ENCODE data around the gene KRT35. TPM values are rescaled to one million over a fixed set of nuclear protein-coding genes. Genes with fewer than 3 reads are reported as not detected.

KRT35 gene
- total and polyA plus RNA-seq, 4 donors = not detected

DNA sequence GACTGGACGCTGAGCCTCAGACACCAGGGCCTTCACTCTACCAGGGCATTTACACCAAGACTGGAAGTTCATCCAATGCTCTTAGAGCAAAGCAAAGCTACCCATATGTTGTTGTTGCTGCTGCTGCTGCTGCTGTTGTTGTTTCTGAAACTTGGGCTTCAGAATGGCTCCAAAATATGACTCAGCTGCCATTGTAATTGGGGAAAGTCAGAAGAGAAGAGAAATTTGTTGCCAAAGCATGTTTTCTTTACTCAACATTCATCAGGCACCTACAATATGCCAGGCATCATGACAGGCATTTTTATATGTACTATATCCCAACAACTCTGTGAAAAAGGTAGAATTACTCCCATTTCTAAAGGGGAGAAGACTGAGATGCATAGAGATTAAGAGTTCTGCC lies 25.7 kb downstream of the KRT35 start (continued):
- TF ChIP-seq, protein P1, sequence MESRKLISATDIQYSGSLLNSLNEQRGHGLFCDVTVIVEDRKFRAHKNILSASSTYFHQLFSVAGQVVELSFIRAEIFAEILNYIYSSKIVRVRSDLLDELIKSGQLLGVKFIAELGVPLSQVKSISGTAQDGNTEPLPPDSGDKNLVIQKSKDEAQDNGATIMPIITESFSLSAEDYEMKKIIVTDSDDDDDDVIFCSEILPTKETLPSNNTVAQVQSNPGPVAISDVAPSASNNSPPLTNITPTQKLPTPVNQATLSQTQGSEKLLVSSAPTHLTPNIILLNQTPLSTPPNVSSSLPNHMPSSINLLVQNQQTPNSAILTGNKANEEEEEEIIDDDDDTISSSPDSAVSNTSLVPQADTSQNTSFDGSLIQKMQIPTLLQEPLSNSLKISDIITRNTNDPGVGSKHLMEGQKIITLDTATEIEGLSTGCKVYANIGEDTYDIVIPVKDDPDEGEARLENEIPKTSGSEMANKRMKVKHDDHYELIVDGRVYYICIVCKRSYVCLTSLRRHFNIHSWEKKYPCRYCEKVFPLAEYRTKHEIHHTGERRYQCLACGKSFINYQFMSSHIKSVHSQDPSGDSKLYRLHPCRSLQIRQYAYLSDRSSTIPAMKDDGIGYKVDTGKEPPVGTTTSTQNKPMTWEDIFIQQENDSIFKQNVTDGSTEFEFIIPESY (IDR thresholded peaks at IDR 0.05) = no peak

DNA sequence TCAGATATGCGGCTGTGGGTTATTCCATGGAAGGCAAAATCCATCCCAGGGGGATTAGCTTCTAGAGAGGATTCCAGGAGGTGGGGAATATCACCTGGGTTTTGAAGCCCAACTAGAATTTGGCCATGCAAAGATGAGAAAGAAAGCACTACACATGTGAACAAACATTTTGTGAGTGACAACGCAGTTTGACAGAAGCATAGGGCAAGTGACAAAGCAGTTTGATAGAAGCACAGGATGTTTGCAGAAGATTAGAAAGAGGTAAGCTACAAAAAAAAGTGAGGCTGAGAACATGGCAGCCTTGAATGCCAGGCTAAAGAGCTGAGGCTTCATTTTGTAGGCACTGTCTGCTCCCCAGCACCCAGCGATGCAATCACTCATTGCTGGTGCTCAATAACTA lies 27.9 kb downstream of the KRT35 start:
- H3K9me3 ChIP-seq (ENCODE audit: control insufficient read depth in 4 of 4, low read length in 3 of 4) = no peaks in the 10 kb centered on the region
- WGBS = 80% methylated on average over 3 of the region's 3 CpGs
- no peaks in the 10 kb centered on the region for H3K36me3 ChIP-seq (ENCODE audit: control insufficient read depth in 4 of 4, insufficient read depth in 3 of 4, low read depth in 1 of 4, low read length in 3 of 4)
- H3K27ac ChIP-seq (ENCODE audit: low read depth in 1 of 2, low read length in 2 of 2) = no peak overlapping the region
- no peak overlapping the region for H3K4me3 ChIP-seq (ENCODE audit: low read depth in 1 of 3, low read length in 3 of 3)
- H3K27me3 ChIP-seq (ENCODE audit: control insufficient read depth in 4 of 4, insufficient read depth in 4 of 4, low read length in 3 of 4) = no peaks in the 10 kb centered on the region
- TF ChIP-seq FOXA1 (IDR thresholded peaks at IDR 0.05) (no peak), TAF1 (conservative IDR thresholded peaks at IDR 0.05) (no peak), SP1 (IDR thresholded peaks at IDR 0.05) (no peak), FOXA2 (IDR thresholded peaks at IDR 0.05) (no peak), RAD21 (IDR thresholded peaks at IDR 0.05) (no peak), YY1 (IDR thresholded peaks at IDR 0.05) (no peak), RXRA (IDR thresholded peaks at IDR 0.05) (no peak), NR2F2 (IDR thresholded peaks at IDR 0.05) (no peak)
- TF ChIP-seq, protein P2, sequence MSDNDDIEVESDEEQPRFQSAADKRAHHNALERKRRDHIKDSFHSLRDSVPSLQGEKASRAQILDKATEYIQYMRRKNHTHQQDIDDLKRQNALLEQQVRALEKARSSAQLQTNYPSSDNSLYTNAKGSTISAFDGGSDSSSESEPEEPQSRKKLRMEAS (IDR thresholded peaks at IDR 0.05) = no peak
- no peak overlapping the region for H3K9ac ChIP-seq (ENCODE audit: low read depth in 1 of 2, low read length in 2 of 2)
- DNase-seq (ENCODE audit: low spot score) = no peak
- H3K4me1 ChIP-seq (ENCODE audit: control insufficient read depth in 4 of 4, insufficient read depth in 4 of 4, low read length in 3 of 4) = no peaks in the 10 kb centered on the region

DNA sequence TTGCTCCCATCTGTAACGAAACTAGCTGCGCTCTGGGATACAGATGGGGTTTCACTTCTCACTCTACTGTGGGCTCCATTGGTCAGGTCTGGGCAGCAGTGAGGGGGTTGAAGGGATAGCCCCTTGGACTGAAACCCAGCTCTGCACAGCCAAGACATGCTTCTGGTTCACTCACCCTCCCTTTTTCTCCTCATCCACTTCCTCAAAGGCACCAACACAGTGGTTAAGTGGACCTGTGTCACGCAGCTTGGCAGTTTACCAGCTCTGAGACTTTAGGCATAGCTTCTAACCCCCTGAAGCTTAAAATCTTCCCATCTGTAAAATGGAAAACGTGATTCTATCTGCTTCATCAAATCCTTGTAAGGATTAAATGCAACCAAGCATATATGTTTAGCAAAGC lies 28.7 kb downstream of the KRT35 start:
- Histone ChIP-seq H3K27ac (ENCODE audit: low read depth in 1 of 2, low read length in 2 of 2) (no peak overlapping the region), H3K4me3 (ENCODE audit: low read depth in 1 of 3, low read length in 3 of 3) (no peak overlapping the region), H3K36me3 (ENCODE audit: control insufficient read depth in 4 of 4, insufficient read depth in 3 of 4, low read depth in 1 of 4, low read length in 3 of 4) (no peaks in the 10 kb centered on the region), H3K9ac (ENCODE audit: low read depth in 1 of 2, low read length in 2 of 2) (no peak overlapping the region), H3K9me3 (ENCODE audit: control insufficient read depth in 4 of 4, low read length in 3 of 4) (no peaks in the 10 kb centered on the region), H3K27me3 (ENCODE audit: control insufficient read depth in 4 of 4, insufficient read depth in 4 of 4, low read length in 3 of 4) (no peaks in the 10 kb centered on the region), H3K4me1 (ENCODE audit: control insufficient read depth in 4 of 4, insufficient read depth in 4 of 4, low read length in 3 of 4) (no peaks in the 10 kb centered on the region)
- 54% methylated on average over 4 of the region's 4 CpGs for WGBS
- no peak for DNase-seq (ENCODE audit: low spot score)
- no peak for TF ChIP-seq GABPA (IDR thresholded peaks at IDR 0.05 in 1 of 2, conservative IDR thresholded peaks at IDR 0.05 in 1 of 2)
- TF ChIP-seq HNF4G (IDR thresholded peaks at IDR 0.05) = no peak
- TF ChIP-seq FOXA1 (IDR thresholded peaks at IDR 0.05) = no peak
- TF ChIP-seq TAF1 (conservative IDR thresholded peaks at IDR 0.05) = no peak
- TF ChIP-seq HNF4A (conservative IDR thresholded peaks at IDR 0.05) = no peak
- TF ChIP-seq, protein P3, sequence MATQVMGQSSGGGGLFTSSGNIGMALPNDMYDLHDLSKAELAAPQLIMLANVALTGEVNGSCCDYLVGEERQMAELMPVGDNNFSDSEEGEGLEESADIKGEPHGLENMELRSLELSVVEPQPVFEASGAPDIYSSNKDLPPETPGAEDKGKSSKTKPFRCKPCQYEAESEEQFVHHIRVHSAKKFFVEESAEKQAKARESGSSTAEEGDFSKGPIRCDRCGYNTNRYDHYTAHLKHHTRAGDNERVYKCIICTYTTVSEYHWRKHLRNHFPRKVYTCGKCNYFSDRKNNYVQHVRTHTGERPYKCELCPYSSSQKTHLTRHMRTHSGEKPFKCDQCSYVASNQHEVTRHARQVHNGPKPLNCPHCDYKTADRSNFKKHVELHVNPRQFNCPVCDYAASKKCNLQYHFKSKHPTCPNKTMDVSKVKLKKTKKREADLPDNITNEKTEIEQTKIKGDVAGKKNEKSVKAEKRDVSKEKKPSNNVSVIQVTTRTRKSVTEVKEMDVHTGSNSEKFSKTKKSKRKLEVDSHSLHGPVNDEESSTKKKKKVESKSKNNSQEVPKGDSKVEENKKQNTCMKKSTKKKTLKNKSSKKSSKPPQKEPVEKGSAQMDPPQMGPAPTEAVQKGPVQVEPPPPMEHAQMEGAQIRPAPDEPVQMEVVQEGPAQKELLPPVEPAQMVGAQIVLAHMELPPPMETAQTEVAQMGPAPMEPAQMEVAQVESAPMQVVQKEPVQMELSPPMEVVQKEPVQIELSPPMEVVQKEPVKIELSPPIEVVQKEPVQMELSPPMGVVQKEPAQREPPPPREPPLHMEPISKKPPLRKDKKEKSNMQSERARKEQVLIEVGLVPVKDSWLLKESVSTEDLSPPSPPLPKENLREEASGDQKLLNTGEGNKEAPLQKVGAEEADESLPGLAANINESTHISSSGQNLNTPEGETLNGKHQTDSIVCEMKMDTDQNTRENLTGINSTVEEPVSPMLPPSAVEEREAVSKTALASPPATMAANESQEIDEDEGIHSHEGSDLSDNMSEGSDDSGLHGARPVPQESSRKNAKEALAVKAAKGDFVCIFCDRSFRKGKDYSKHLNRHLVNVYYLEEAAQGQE (IDR thresholded peaks at IDR 0.05) = no peak
- TF ChIP-seq JUND (IDR thresholded peaks at IDR 0.05) = no peak
- TF ChIP-seq, protein P1 (IDR thresholded peaks at IDR 0.05) = no peak
- no peak for TF ChIP-seq NR2F2 (IDR thresholded peaks at IDR 0.05)
- TF ChIP-seq RXRA (IDR thresholded peaks at IDR 0.05) = no peak
